GM12891 (cell line): ENCODE data around the gene SPACA5B.
"Not testable (repeated sequence)": the region's sequence is repeated elsewhere in the genome, so short reads cannot be mapped to it uniquely, and the experiment has no call there.

ENCODE experiments used
- POLR2A ChIP-seq: IDR thresholded peaks from 2 replicates; pipeline ENCODE4 v1.6.1; 2011; ENCODE audit warnings: low read depth, low read length, control low read depth
- POLR2AphosphoS5 ChIP-seq: IDR thresholded peaks from 2 replicates; pipeline ENCODE4 v1.6.1; 2011; ENCODE audit warnings: low read depth, low read length, control low read depth

GRCh38 chrX:48166322-48166721 is 35.9 kb downstream of the SPACA5B start:
- not testable (repeated sequence) for TF ChIP-seq POLR2AphosphoS5, POLR2A
